A673 (cell line): ENCODE data around the gene EDN1.

Experiments
- CTCF ChIP-seq: fragments of 300-800, 200-600 bp; sonication (generic); conservative IDR thresholded peaks from 2 replicates; pipeline ENCODE4 v1.5.1; 2017; ENCODE audit warnings: low read depth, mild to moderate bottlenecking, antibody characterized with exemption, low read length, moderate library complexity, mixed read lengths
- EZH2 ChIP-seq: fragments of 200-600 bp; sonication (generic); IDR thresholded peaks from 2 replicates; pipeline ENCODE4 v1.6.1; 2017; ENCODE audit warnings: borderline replicate concordance, low read depth, mild to moderate bottlenecking, mixed read lengths, antibody characterized with exemption, low read length; ENCODE audit not compliant: poor library complexity, severe bottlenecking

- TF ChIP-seq CTCF (no peak), EZH2 (no peak)
These were observed 34.6 kb downstream of the EDN1 start for GRCh38 chr6:12324748-12325147.
